GM12878 (cell line): ENCODE measurements around the gene WFIKKN1. TPM values are rescaled to one million over a fixed set of nuclear protein-coding genes. Genes with fewer than 3 reads are reported as not detected.

Source experiments
- ATAC-seq: fragments of 200-7000 bp; cut with Tn5 transposase; 3 replicates; pipeline ENCODE4 v1.9.1; 2020; ENCODE audit warnings: mild to moderate bottlenecking, moderate library complexity
- BruUV-seq: library from RNA; stranded (reverse); fragments of 400-500 nt; replicated peaks from 2 replicates; lab custom pipeline; 2021; lab: Mats Ljungman, UMichigan
- CTCF ChIA-PET: fragments of 300-600 bp; sonication (Branson Sonifier 250); formaldehyde crosslinking; extraction: SDS; loops from one replicate; lab custom pipeline; 2021; ENCODE audit warnings: inconsistent platforms; lab: Yijun Ruan, JAX
- POLR2A ChIA-PET: fragments of 350-600 bp; formaldehyde crosslinking; extraction: SDS; loops from one replicate; lab custom pipeline; 2021; ENCODE audit warnings: inconsistent platforms; lab: Charles Lee
- RAD21 ChIA-PET: fragments of 300-600 bp; sonication (Branson Sonifier 250); formaldehyde crosslinking; loops from one replicate; lab custom pipeline; 2023; ENCODE audit warnings: antibody characterized with exemption; ENCODE audit not compliant: unreplicated experiment; lab: Charles Lee
- SMC1A ChIA-PET: fragments of 300-600 bp; sonication (Branson Sonifier 250); formaldehyde crosslinking; loops from one replicate; lab custom pipeline; 2023; ENCODE audit not compliant: unreplicated experiment, uncharacterized antibody; lab: Charles Lee
- DNase-seq: peaks from one replicate; pipeline ENCODE4 v3.0.0-alpha.2; 2011; ENCODE audit warnings: low read depth, low spot score
- FAIRE-seq: peaks from 3 replicates; lab custom pipeline; 2011; peaks lifted over from hg19 to GRCh38; lab: Jason Lieb, UNC
- H2AFZ ChIP-seq: 2 replicates; pipeline ENCODE4 v1.6.0; 2011; ENCODE audit warnings: low read depth, low read length, control low read depth; ENCODE audit not compliant: control insufficient read depth
- H3K27ac ChIP-seq: 2 replicates; pipeline ENCODE4 v1.5.1; 2011; ENCODE audit warnings: control low read depth; ENCODE audit not compliant: control insufficient read depth, insufficient read depth
- H3K27me3 ChIP-seq, 2 experiments: replicated peaks in 1 of 2; 2 replicates each; pipeline versions ENCODE4 v1.6.0 to v1.6.1; 2011; ENCODE audit warnings: low read length in 1 of 2; ENCODE audit not compliant: control insufficient read depth in 2 of 2, insufficient read depth in 2 of 2
- H3K36me3 ChIP-seq, 2 experiments: 2 replicates each; pipeline ENCODE4 v1.5.1; 2011; ENCODE audit warnings: low read length in 1 of 2; ENCODE audit not compliant: control insufficient read depth in 2 of 2, insufficient read depth in 2 of 2
- H3K4me1 ChIP-seq: 2 replicates; pipeline ENCODE4 v1.6.1; 2011; ENCODE audit warnings: mild to moderate bottlenecking, low read length, moderate library complexity, mixed read lengths; ENCODE audit not compliant: control insufficient read depth, insufficient read depth
- H3K4me2 ChIP-seq: 2 replicates; pipeline ENCODE4 v1.6.0; 2011; ENCODE audit warnings: control low read depth; ENCODE audit not compliant: control insufficient read depth, insufficient read depth
- H3K4me3 ChIP-seq: fragments of 200-600 bp; sonication (generic); 2 replicates; pipeline ENCODE4 v1.5.1; 2016
- H3K79me2 ChIP-seq: 2 replicates; pipeline ENCODE4 v1.6.0; 2011; ENCODE audit warnings: low read length; ENCODE audit not compliant: control insufficient read depth, insufficient read depth
- H3K9ac ChIP-seq: 2 replicates; pipeline ENCODE4 v1.8.0; 2011; ENCODE audit warnings: low read length, control low read depth, mixed read lengths; ENCODE audit not compliant: control insufficient read depth, insufficient read depth
- H3K9me3 ChIP-seq: replicated peaks from 3 replicates; pipeline ENCODE4 v1.5.1; 2011; ENCODE audit warnings: mild to moderate bottlenecking, low read length; ENCODE audit not compliant: control insufficient read depth, insufficient read depth
- H4K20me1 ChIP-seq: 2 replicates; pipeline ENCODE4 v1.6.0; 2011; ENCODE audit not compliant: control insufficient read depth, insufficient read depth
- BACH1 ChIP-seq: fragments of 450-650 bp; IDR thresholded peaks from 2 replicates; pipeline ENCODE4 v1.6.1; 2017; ENCODE audit warnings: mild to moderate bottlenecking, borderline replicate concordance
- BHLHE40 ChIP-seq, 2 experiments: fragments of 450-650 bp in 1 of 2; IDR thresholded peaks; 2 replicates each; pipeline ENCODE4 v1.6.1; 2011 to 2017; ENCODE audit warnings: low read depth in 2 of 2, borderline replicate concordance in 1 of 2, improper control_type of control experiment in 1 of 2, low read length in 1 of 2, mild to moderate bottlenecking in 1 of 2
- DPF2 ChIP-seq: fragments of 450-650 bp; IDR thresholded peaks from 2 replicates; pipeline ENCODE4 v1.6.1; 2017; ENCODE audit warnings: mild to moderate bottlenecking
- ELK1 ChIP-seq: IDR thresholded peaks from 2 replicates; pipeline ENCODE4 v1.6.1; 2012; ENCODE audit warnings: low read depth, low read length, improper control_type of control experiment
- ETV6 ChIP-seq, 2 experiments: fragments of 450-650 bp in 1 of 2; IDR thresholded peaks in 1 of 2; conservative IDR thresholded peaks in 1 of 2; 2 replicates each; pipeline ENCODE4 v1.6.1; 2014; ENCODE audit warnings: antibody characterized with exemption in 1 of 2, borderline replicate concordance in 1 of 2, low read depth in 1 of 2, mild to moderate bottlenecking in 1 of 2, moderate library complexity in 1 of 2
- GATAD2B ChIP-seq: fragments of 450-650 bp; conservative IDR thresholded peaks from 2 replicates; pipeline ENCODE4 v1.6.1; 2017; ENCODE audit warnings: low read depth, mild to moderate bottlenecking, moderate library complexity
- IKZF1 ChIP-seq: fragments of 450-650 bp; conservative IDR thresholded peaks from 2 replicates; pipeline ENCODE4 v1.6.1; 2017; ENCODE audit warnings: antibody characterized with exemption, mild to moderate bottlenecking
- MXI1 ChIP-seq: fragments of 150-350 bp; IDR thresholded peaks from 2 replicates; pipeline ENCODE4 v1.6.1; 2011; ENCODE audit warnings: low read depth, mild to moderate bottlenecking, inconsistent platforms, low read length, improper control_type of control experiment
- NFXL1 ChIP-seq: fragments of 450-650 bp; IDR thresholded peaks from 2 replicates; pipeline ENCODE4 v1.6.1; 2017; ENCODE audit warnings: antibody characterized with exemption, mild to moderate bottlenecking, borderline replicate concordance
- NFYA ChIP-seq: IDR thresholded peaks from 2 replicates; pipeline ENCODE4 v1.6.1; 2011; ENCODE audit warnings: low read depth, mild to moderate bottlenecking, low read length, improper control_type of control experiment, borderline replicate concordance
- NKRF ChIP-seq: fragments of 450-650 bp; conservative IDR thresholded peaks from 2 replicates; pipeline ENCODE4 v1.6.1; 2017; ENCODE audit warnings: mild to moderate bottlenecking, moderate library complexity
- PML ChIP-seq: IDR thresholded peaks from 2 replicates; pipeline ENCODE4 v1.6.1; 2012; ENCODE audit warnings: low read length, inconsistent platforms
- POLR2A ChIP-seq: IDR thresholded peaks from 2 replicates; pipeline ENCODE4 v1.6.1; 2011; ENCODE audit warnings: low read depth, mild to moderate bottlenecking, low read length
- SPI1 ChIP-seq: IDR thresholded peaks from 2 replicates; pipeline ENCODE4 v1.6.1; 2011; ENCODE audit warnings: low read depth, mild to moderate bottlenecking, low read length, moderate library complexity, borderline replicate concordance; ENCODE audit not compliant: insufficient read depth
- SUZ12 ChIP-seq: fragments of 200-600 bp; sonication (generic); IDR thresholded peaks from one replicate; pipeline ENCODE4 v1.6.1; 2018; ENCODE audit warnings: antibody characterized with exemption, mild to moderate bottlenecking; ENCODE audit not compliant: unreplicated experiment
- USF1 ChIP-seq: IDR thresholded peaks from 2 replicates; pipeline ENCODE4 v1.6.1; 2011; ENCODE audit warnings: borderline replicate concordance, low read depth, mild to moderate bottlenecking, moderate library complexity, mixed read lengths, low read length; ENCODE audit not compliant: insufficient read depth; ENCODE audit errors: extremely low read length
- ZNF24 ChIP-seq: fragments of 450-650 bp; IDR thresholded peaks from 2 replicates; pipeline ENCODE4 v1.6.1; 2017; ENCODE audit warnings: antibody characterized with exemption, mild to moderate bottlenecking
- ZSCAN29 ChIP-seq: fragments of 450-650 bp; IDR thresholded peaks from 2 replicates; pipeline ENCODE4 v1.6.1; 2017; ENCODE audit warnings: mild to moderate bottlenecking, moderate library complexity
- ZZZ3 ChIP-seq: IDR thresholded peaks from 2 replicates; pipeline ENCODE4 v1.6.1; 2011; ENCODE audit warnings: low read depth; ENCODE audit not compliant: control insufficient read depth, insufficient read length
- WGBS: methylation state at CpG from one replicate; pipeline ENCODE4 v1.1.6; 2016; ENCODE audit warnings: low lambda C conversion rate; ENCODE audit not compliant: insufficient replicate concordance, insufficient coverage; ENCODE audit errors: missing lambda C conversion rate; 5-methylcytosine and 5-hydroxymethylcytosine counted together
- in situ Hi-C: fragments of 300-500 bp; cut with MboI; formaldehyde crosslinking; loops from 9 replicates; pipeline ENCODE4 v1.14.3; 2018; ENCODE audit warnings: mixed read lengths
- intact Hi-C: fragments of 100-400 bp; cut with micrococcal nuclease; formaldehyde crosslinking; loops from one replicate; pipeline ENCODE4 v1.14.2; 2022; ENCODE audit not compliant: unreplicated experiment
- polyA plus RNA-seq, 11 experiments: library from polyadenylated mRNA; depleted of rRNA in 4 of 11; unstranded in 6 of 11; stranded (reverse) in 5 of 11; fragments of >200 nt; fragmentation: Nextera tagmentation in 4 of 11; fragmentation: Illumina TruSeq in 1 of 11; extraction: Ambion mirVana in 4 of 11; extraction: Trizol in 1 of 11; gene quantifications; 1 replicate in 1 of 11; 2 replicates in 10 of 11; pipeline versions ENCODE4 v1.2.1 to v1.2.3, GENCODE V29; 2011 to 2016; ENCODE audit warnings: inconsistent platforms in 2 of 11, missing spikeins in 2 of 11, low read depth in 1 of 11
- total RNA-seq, 4 experiments: library from RNA; depleted of rRNA in 3 of 4; stranded (reverse); fragments of >200 nt in 3 of 4; fragmentation: Illumina TruSeq in 1 of 4; extraction: Trizol in 1 of 4; gene quantifications; 2 replicates each; pipeline versions ENCODE4 v1.2.1 to v1.2.3, GENCODE V29; 2013 to 2021

The WFIKKN1 gene
- total and polyA plus RNA-seq, 10 of the 15 experiments (the other 5 are each of a cell fraction or from before 2014, with no cell fraction given), result 0.01 to 0.41 (median 0.05) TPM; not detected in 2

GRCh38 chr16:589658-590187 lies 41.1 kb upstream of the WFIKKN1 start, which contains the start of gene RAB40C (continued):
- TF ChIP-seq SPI1 (no peak), ZNF24 (no peak)

GRCh38 chr16:590188-590814 lies 40.5 kb upstream of the WFIKKN1 start:
- SMC1A ChIA-PET, result no interaction called here
- Histone ChIP-seq H3K4me1 (peaks cover 15% of the 10 kb centered on the region), H3K9me3 (no peaks in the 10 kb centered on the region), H2AFZ (peak overlapping the region; percentile 57), H3K9ac (peak overlapping the region; percentile 87), H4K20me1 (no peaks in the 10 kb centered on the region), H3K4me2 (peak overlapping the region; percentile 96), H3K79me2 (peaks cover 28% of the 10 kb centered on the region), H3K27me3 (no peaks in the 10 kb centered on the region), H3K4me3 (peak overlapping the region; percentile 86), H3K36me3 (no peaks in the 10 kb centered on the region), H3K27ac (peak overlapping the region; percentile 25; the same call in 1 of the 2 replicates)
- CTCF ChIA-PET, result interaction anchor here (0.6 kb wide), 1 partner anchor 105 kb away, joined by 3 read pairs; no protein-coding TSS in a partner anchor
- WGBS, result 2% methylated on average over 39 of the region's 71 CpGs
- DNase-seq, result no peak
- intact Hi-C loops, result no loop called here
- no peak for FAIRE-seq
- in situ Hi-C loops, result no loop called here
- BruUV-seq, result no TSS peak
- POLR2A ChIA-PET, result no interaction called here
- RAD21 ChIA-PET, result no interaction called here
- no peak for ATAC-seq
- TF ChIP-seq NFXL1, result no peak
- TF ChIP-seq PML, result no peak
- TF ChIP-seq POLR2A, result no peak
- peak in 1 of 2 experiments; percentile 3; a peak in 1 of 4 replicates for TF ChIP-seq BHLHE40 (IDR thresholded peaks at IDR 0.05; ENCODE audit: borderline replicate concordance in 1 of 2, low read depth in 2 of 2, low read length in 1 of 2)
- TF ChIP-seq IKZF1, result peak; percentile 37
- no peak for TF ChIP-seq MXI1
- TF ChIP-seq GATAD2B, result peak; percentile 70
- TF ChIP-seq ETV6 (conservative IDR thresholded peaks at IDR 0.05 in 1 of 2, IDR thresholded peaks at IDR 0.05 in 1 of 2; ENCODE audit: borderline replicate concordance in 1 of 2, low read depth in 1 of 2), result no peak
- TF ChIP-seq SUZ12, result no peak
- peak; percentile 7 for TF ChIP-seq DPF2
- no peak for TF ChIP-seq USF1
- TF ChIP-seq ZZZ3, result no peak
- no peak for TF ChIP-seq ZSCAN29
- TF ChIP-seq ELK1, result no peak
- TF ChIP-seq BACH1, result peak; percentile 49; the same call in 1 of the 2 replicates
- TF ChIP-seq NKRF, result peak; percentile 84
- no peak for TF ChIP-seq NFYA
